HG02870 (cell line): ENCODE measurements around the gene SSNA1.

Experiments
- ATAC-seq: cut with Tn5 transposase; IDR thresholded peaks from one replicate; pipeline ENCODE4 v1.9.1; 2021; ENCODE audit warnings: mild to moderate bottlenecking, moderate library complexity; ENCODE audit not compliant: unreplicated experiment

Gene SSNA1

GRCh38 chr9:137180491-137180890, 8.0 kb upstream of the SSNA1 start:
- ATAC-seq: no peak

- ATAC-seq: no peak
Measured at GRCh38 chr9:137181680-137182079, 6.8 kb upstream of the SSNA1 start.

- ATAC-seq: no peak
Measured at GRCh38 chr9:137182836-137183235, 5.6 kb upstream of the SSNA1 start.

- no peak for ATAC-seq
Measured at GRCh38 chr9:137183980-137184595, 4.4 kb upstream of the SSNA1 start.

- no peak for ATAC-seq
Measured at GRCh38 chr9:137184881-137185660, 3.4 kb upstream of the SSNA1 start.

GRCh38 chr9:137185921-137186320, 2.6 kb upstream of the SSNA1 start:
- ATAC-seq: no peak

GRCh38 chr9:137186385-137186784, 2.1 kb upstream of the SSNA1 start:
- ATAC-seq: no peak

GRCh38 chr9:137187386-137187785, 1.1 kb upstream of the SSNA1 start:
- no peak for ATAC-seq

- no peak for ATAC-seq
Measured at GRCh38 chr9:137188086-137188489, 388 bp upstream of the SSNA1 start.

GRCh38 chr9:137189297-137190295, 1.1 kb downstream of the SSNA1 start:
- ATAC-seq: no peak

GRCh38 chr9:137190315-137190856, 1.9 kb downstream of the SSNA1 start:
- ATAC-seq: no peak

- no peak for ATAC-seq
Measured at GRCh38 chr9:137191245-137191644, 2.8 kb downstream of the SSNA1 start.

GRCh38 chr9:137191691-137192447, 3.4 kb downstream of the SSNA1 start:
- ATAC-seq: no peak

- no peak for ATAC-seq
Measured at GRCh38 chr9:137192448-137192780, 3.9 kb downstream of the SSNA1 start.

GRCh38 chr9:137192859-137193258, 4.4 kb downstream of the SSNA1 start:
- no peak for ATAC-seq

- ATAC-seq: no peak
Measured at GRCh38 chr9:137193771-137194170, 5.3 kb downstream of the SSNA1 start.

GRCh38 chr9:137194388-137194787, 5.9 kb downstream of the SSNA1 start:
- no peak for ATAC-seq

- no peak for ATAC-seq
Measured at GRCh38 chr9:137194909-137195308, 6.4 kb downstream of the SSNA1 start.

- ATAC-seq: no peak
Measured at GRCh38 chr9:137195525-137196220, 7.2 kb downstream of the SSNA1 start.
